Heart right ventricle (tissue), 16 donors: ENCODE measurements around the gene CDKN2AIP. TPM values are rescaled to one million over a fixed set of nuclear protein-coding genes. Genes with fewer than 3 reads are reported as not detected.

Source experiments
- ATAC-seq, 8 donors: fragments of 200-7000 bp; cut with Tn5 transposase; one replicate each; pipeline ENCODE4 v1.9.1; 2020; ENCODE audit warnings: mild to moderate bottlenecking in 8 of 8, moderate library complexity in 8 of 8, moderate number of reproducible peaks in 1 of 8
- DNase-seq, 2 donors: peaks; one replicate each; pipeline ENCODE4 v3.0.0-alpha.2; 2020
- H3K27ac ChIP-seq, 10 donors: fragments of 200-600 bp; sonication (generic) in 2 of 10; one replicate each; pipeline versions ENCODE4 v1.5.0 to v1.8.0; 2020 to 2022; ENCODE audit warnings: mild to moderate bottlenecking in 3 of 10
- H3K27me3 ChIP-seq, 7 donors: fragments of 200-600 bp; one replicate each; pipeline ENCODE4 v1.8.0; 2021 to 2022; ENCODE audit warnings: mild to moderate bottlenecking in 2 of 7
- H3K36me3 ChIP-seq, 9 donors: fragments of 200-600 bp; sonication (generic) in 1 of 9; one replicate each; pipeline versions ENCODE4 v1.5.0 to v1.8.0; 2020 to 2022; ENCODE audit warnings: mild to moderate bottlenecking in 2 of 9
- H3K4me1 ChIP-seq, 9 donors: fragments of 200-600 bp; sonication (generic) in 1 of 9; one replicate each; pipeline versions ENCODE4 v1.5.0 to v1.8.0; 2020 to 2022; ENCODE audit warnings: mild to moderate bottlenecking in 4 of 9
- H3K4me3 ChIP-seq, 10 donors: fragments of 200-600 bp; sonication (generic) in 2 of 10; one replicate each; pipeline versions ENCODE4 v1.5.0 to v1.8.0; 2020 to 2022; ENCODE audit warnings: mild to moderate bottlenecking in 7 of 10, moderate library complexity in 2 of 10
- H3K9me3 ChIP-seq, 11 donors: fragments of 200-600 bp in 10 of 11; sonication (generic) in 2 of 11; one replicate each; pipeline versions ENCODE4 v1.5.0 to v1.8.0; 2013 to 2022; ENCODE audit warnings: mild to moderate bottlenecking in 2 of 11, control low read depth in 1 of 11, moderate library complexity in 1 of 11
- WGBS, 2 donors: extraction: QIAGEN DNeasy Blood & Tissue Kit; methylation state at CpG; one replicate each; pipeline ENCODE4 v1.1.7; 2013; ENCODE audit warnings: inconsistent platforms in 1 of 2; 5-methylcytosine and 5-hydroxymethylcytosine counted together
- intact Hi-C, 10 donors: fragments of 100-400 bp; cut with DNase I; formaldehyde crosslinking; loops; one replicate each; pipeline versions ENCODE4 v1.11.1 to v1.14.2; 2022
- polyA plus RNA-seq, 2 donors: library from polyadenylated mRNA; stranded (reverse); fragments of 200-250 nt; gene quantifications; one replicate each; pipeline ENCODE4 v1.2.3, GENCODE V29; 2013
- total RNA-seq, 10 donors: library from RNA; stranded (reverse); fragmentation: NEBNext Ultra II Directional in 3 of 10; extraction: Animal tissue kit (Norgen Biotek cat#: 25700) in 3 of 10; gene quantifications; one replicate each; pipeline versions ENCODE4 v1.2.1 to v1.2.4, GENCODE V29; 2021 to 2023
- TF ChIP-seq, protein P1 (sequence below), 9 donors: fragments of 200-600 bp; sonication (generic) in 2 of 9; IDR thresholded peaks; one replicate each; pipeline versions ENCODE4 v1.5.0 to v1.8.0; 2021 to 2022; ENCODE audit warnings: antibody characterized with exemption in 9 of 9, mild to moderate bottlenecking in 5 of 9, moderate library complexity in 1 of 9
- donor health status: Arrhythmogenic right ventricular cardiomyopathy.
- donor health status: ischemic (EF 13 %, LVEDD 7.1; RV severe dilation, severe dysfunction).
- donor health status: healthy with polysubstance abuse.
- donor health status: DM: no; HTN: yes; CAD: no.
- donor health status: DM: no; HTN: no; CAD: no.
- donor health status: ischemic (EF 25% LVEDD 6.9; RV normal size, moderate dysfunction).
- donor health status: ischemic (EF 25% LVEDD 5.7; RV mildly dilated, moderate dysfunction).
- donor health status: healthy.
- donor health status: DM: yes; HTN: yes; CAD: no.
- donor health status: Ischemic cardiomyopathy.
- donor health status: ischemic (EF 35%, LVEDD 5.7; RV mildly dilated, moderate dysfunction).
- donor health status: nonischemic (EF 11% LVEDD 7.7; RV severe dilation, severe dysfunction).
- donor health status: DM: yes; HTN: yes; CAD: no.
- donor health status: PGD.
- donor health status: ischemic (EF 29% LVEDD 5.4; RV normal size, mild dysfunction).
- donor health status: nonischemic (EF 23%, LVEDD 6.1; RV moderate dilation, normal function).

Gene CDKN2AIP
- total and polyA plus RNA-seq, 12 donors = 5.6 to 12.7 (median 9.7) TPM

DNA sequence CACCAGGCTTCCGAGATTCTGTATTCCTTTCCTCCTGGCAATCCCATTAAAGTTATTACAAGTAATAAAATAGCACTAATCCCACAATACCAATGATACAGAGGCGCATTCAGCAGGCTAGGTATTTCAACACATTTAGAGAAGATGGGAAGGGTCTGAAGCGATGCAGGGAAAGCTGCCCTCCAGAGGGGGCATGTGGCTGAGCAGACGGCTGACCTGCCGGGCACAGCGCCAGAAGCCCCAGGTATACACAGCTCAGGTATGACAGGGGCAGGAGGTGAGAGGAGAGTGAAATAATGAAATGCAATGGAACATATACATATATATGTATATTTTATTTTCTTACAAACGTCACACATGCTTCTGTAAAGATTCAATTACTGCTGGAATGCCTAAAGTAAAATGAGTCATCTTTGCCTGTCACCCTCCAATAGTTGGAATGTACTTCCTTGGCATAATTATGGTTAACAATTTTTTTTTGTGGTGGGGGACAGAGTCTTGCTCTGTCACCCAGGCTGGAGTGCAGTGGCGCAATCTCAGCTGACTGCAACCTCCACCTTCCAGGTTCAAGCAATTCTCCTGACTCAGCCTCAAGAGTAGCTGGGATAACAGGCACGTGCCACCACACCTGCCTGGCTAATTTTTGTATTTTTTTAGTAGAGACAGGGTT, 21.3 kb upstream of the CDKN2AIP start:
- WGBS, 2 donors = 85 to 89% methylated on average over 9 of the region's 9 CpGs
- intact Hi-C loops = no loop called here

DNA sequence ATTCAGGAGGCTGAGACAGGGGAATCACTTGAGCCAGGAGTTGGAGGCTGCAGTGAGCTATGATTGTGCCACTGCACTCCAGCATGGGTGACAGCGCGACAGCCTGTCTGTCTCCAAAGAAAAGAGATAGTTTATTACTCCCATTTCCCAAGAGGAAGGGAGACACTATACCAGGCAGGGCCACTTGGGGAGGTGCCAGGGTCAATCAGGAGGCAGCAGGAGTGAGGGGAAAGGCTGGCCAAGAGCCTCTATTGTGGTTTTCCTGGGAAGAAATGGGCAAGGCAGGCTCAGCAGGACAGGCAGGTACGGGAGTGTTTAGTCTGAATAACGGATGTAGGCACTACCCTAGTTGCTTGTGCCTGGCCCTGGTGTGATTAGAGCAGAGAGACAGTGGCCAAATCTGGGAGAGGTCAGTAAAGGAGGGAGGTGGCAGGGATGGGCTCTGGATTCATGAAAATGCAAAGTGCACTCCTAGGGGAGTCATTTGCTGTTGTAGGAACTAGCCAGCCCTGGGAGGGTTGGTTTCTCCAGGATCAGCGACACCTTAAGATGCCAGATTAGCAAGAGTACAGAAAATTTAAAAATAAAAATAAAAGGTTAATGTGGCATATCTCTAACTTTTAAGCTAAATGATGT, 20.2 kb upstream of the CDKN2AIP start:
- Histone ChIP-seq H3K9me3 (no peaks in the 10 kb centered on the region), H3K36me3 (no peaks in the 10 kb centered on the region), H3K4me3 (no peak overlapping the region), H3K27me3 (no peaks in the 10 kb centered on the region), H3K27ac (no peak overlapping the region), H3K4me1 (no peaks in the 10 kb centered on the region)
- ATAC-seq (no peak), DNase-seq (no peak)
- TF ChIP-seq, protein P1, sequence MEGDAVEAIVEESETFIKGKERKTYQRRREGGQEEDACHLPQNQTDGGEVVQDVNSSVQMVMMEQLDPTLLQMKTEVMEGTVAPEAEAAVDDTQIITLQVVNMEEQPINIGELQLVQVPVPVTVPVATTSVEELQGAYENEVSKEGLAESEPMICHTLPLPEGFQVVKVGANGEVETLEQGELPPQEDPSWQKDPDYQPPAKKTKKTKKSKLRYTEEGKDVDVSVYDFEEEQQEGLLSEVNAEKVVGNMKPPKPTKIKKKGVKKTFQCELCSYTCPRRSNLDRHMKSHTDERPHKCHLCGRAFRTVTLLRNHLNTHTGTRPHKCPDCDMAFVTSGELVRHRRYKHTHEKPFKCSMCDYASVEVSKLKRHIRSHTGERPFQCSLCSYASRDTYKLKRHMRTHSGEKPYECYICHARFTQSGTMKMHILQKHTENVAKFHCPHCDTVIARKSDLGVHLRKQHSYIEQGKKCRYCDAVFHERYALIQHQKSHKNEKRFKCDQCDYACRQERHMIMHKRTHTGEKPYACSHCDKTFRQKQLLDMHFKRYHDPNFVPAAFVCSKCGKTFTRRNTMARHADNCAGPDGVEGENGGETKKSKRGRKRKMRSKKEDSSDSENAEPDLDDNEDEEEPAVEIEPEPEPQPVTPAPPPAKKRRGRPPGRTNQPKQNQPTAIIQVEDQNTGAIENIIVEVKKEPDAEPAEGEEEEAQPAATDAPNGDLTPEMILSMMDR (IDR thresholded peaks at IDR 0.05) = no peak
- 73 to 75% methylated on average over 5 of the region's 5 CpGs for WGBS, 2 donors
- intact Hi-C loops = no loop called here

More for the DNA sequence above, 21.3 kb upstream of the CDKN2AIP start:
- Histone ChIP-seq H3K36me3 (no peaks in the 10 kb centered on the region), H3K9me3 (no peaks in the 10 kb centered on the region), H3K27ac (no peak overlapping the region), H3K27me3 (no peaks in the 10 kb centered on the region), H3K4me1 (no peaks in the 10 kb centered on the region), H3K4me3 (no peak overlapping the region)
- ATAC-seq (no peak), DNase-seq (no peak)
- TF ChIP-seq, protein P1 (IDR thresholded peaks at IDR 0.05) = no peak

DNA sequence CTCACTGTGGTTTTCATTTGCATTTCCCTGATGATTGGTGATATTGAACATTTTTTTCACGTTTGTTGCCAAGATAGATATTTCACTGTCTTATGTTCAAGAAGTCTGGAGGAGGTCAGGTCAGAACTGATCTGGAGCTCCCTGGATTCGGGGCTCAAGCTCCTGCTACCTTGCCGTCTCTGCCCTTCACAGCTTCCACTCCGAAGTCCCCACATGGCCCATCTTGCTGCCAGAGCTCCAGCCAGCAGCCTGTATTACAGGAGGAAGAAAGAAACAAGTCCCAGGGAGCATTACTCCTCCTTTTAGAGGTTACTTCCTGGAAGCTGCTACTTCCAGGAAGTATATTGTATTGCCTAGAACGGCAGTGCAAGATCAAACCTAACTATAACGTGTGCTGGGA, 17.9 kb upstream of the CDKN2AIP start:
- Histone ChIP-seq H3K27me3 (no peaks in the 10 kb centered on the region), H3K4me3 (no peak overlapping the region), H3K27ac (no peak overlapping the region), H3K4me1 (peaks cover 0 to 12% (median 5%) of the 10 kb centered on the region in 9 donors), H3K9me3 (no peaks in the 10 kb centered on the region), H3K36me3 (no peaks in the 10 kb centered on the region)
- ATAC-seq (no peak), DNase-seq (no peak)
- TF ChIP-seq, protein P1 (IDR thresholded peaks at IDR 0.05) = no peak
- intact Hi-C loops = no loop called here
- WGBS, 2 donors = 66 to 71% methylated on average over 6 of the region's 6 CpGs

GRCh38 chr4:183429489-183429888, 14.9 kb upstream of the CDKN2AIP start:
- 89 to 90% methylated on average over 7 of the region's 7 CpGs for WGBS, 2 donors
- DNase-seq (no peak), ATAC-seq (no peak)
- Histone ChIP-seq H3K27me3 (no peaks in the 10 kb centered on the region), H3K27ac (no peak overlapping the region), H3K9me3 (no peaks in the 10 kb centered on the region), H3K36me3 (no peaks in the 10 kb centered on the region), H3K4me3 (no peak overlapping the region), H3K4me1 (peaks cover 0 to 14% (median 5%) of the 10 kb centered on the region in 9 donors)
- intact Hi-C loops = no loop called here
- TF ChIP-seq, protein P1 (IDR thresholded peaks at IDR 0.05) = no peak
